HCT116 (cell line): ENCODE results near the gene TMEM117.

ENCODE experiments used
- CTCF ChIP-seq, 3 experiments: fragments of 200-600 bp in 1 of 3; sonication (generic) in 1 of 3; IDR thresholded peaks in 2 of 3; conservative IDR thresholded peaks in 1 of 3; 2 replicates each; pipeline ENCODE4 v1.5.1; 2012 to 2017; ENCODE audit warnings: low read depth in 2 of 3, low read length in 2 of 3, antibody characterized with exemption in 1 of 3, borderline replicate concordance in 1 of 3, control low read depth in 1 of 3, mild to moderate bottlenecking in 1 of 3, mixed read lengths in 1 of 3, mixed run types in 1 of 3, moderate library complexity in 1 of 3; ENCODE audit not compliant: insufficient read depth in 1 of 3
- POLR2A ChIP-seq: IDR thresholded peaks from 2 replicates; pipeline ENCODE4 v1.7.0; 2011; ENCODE audit warnings: borderline replicate concordance; ENCODE audit not compliant: insufficient read depth, insufficient read length; ENCODE audit errors: extremely low read depth
- POLR2AphosphoS5 ChIP-seq: IDR thresholded peaks from 2 replicates; pipeline ENCODE4 v1.6.1; 2011; ENCODE audit warnings: mild to moderate bottlenecking, low read depth, low read length, moderate library complexity
- REST ChIP-seq: IDR thresholded peaks from 2 replicates; pipeline ENCODE4 v1.6.1; 2012; ENCODE audit warnings: low read depth

GRCh38 chr12:43903686-43904085 is 67.8 kb downstream of the TMEM117 start:
- TF ChIP-seq POLR2A, result no peak
- TF ChIP-seq REST, result no peak
- TF ChIP-seq POLR2AphosphoS5, result no peak
- no peak for TF ChIP-seq CTCF (IDR thresholded peaks at IDR 0.05 in 2 of 3, conservative IDR thresholded peaks at IDR 0.05 in 1 of 3; ENCODE audit: borderline replicate concordance in 1 of 3, insufficient read depth in 1 of 3, low read depth in 2 of 3, low read length in 2 of 3)
